IPS-15b (cell line): Measurements from ENCODE around the gene COX7A2.

Experiments used
- H3K27me3 ChIP-seq: one replicate; pipeline ENCODE4 v1.6.1; 2013; ENCODE audit warnings: low read length; ENCODE audit not compliant: control insufficient read depth, insufficient read depth
- H3K36me3 ChIP-seq: one replicate; pipeline ENCODE4 v1.6.1; 2013; ENCODE audit warnings: low read length; ENCODE audit not compliant: control insufficient read depth, insufficient read depth
- H3K4me1 ChIP-seq: one replicate; pipeline ENCODE4 v1.6.1; 2013; ENCODE audit warnings: mild to moderate bottlenecking, low read length; ENCODE audit not compliant: control insufficient read depth, insufficient read depth
- H3K4me3 ChIP-seq: one replicate; pipeline ENCODE4 v1.5.1; 2013; ENCODE audit warnings: low read depth, low read length
- H3K9ac ChIP-seq: one replicate; pipeline ENCODE4 v1.6.1; 2013; ENCODE audit warnings: low read depth, mild to moderate bottlenecking, low read length
- H3K9me3 ChIP-seq: one replicate; pipeline ENCODE4 v1.6.1; 2013; ENCODE audit warnings: mild to moderate bottlenecking, low read length; ENCODE audit not compliant: control insufficient read depth, insufficient read depth

COX7A2 gene

GRCh38 chr6:75213732-75214131, 29.9 kb downstream of the COX7A2 start:
- Histone ChIP-seq H3K4me3 (no peak overlapping the region), H3K9ac (no peak overlapping the region), H3K36me3 (no peaks in the 10 kb centered on the region), H3K4me1 (peaks cover 6% of the 10 kb centered on the region), H3K27me3 (peaks cover 12% of the 10 kb centered on the region), H3K9me3 (no peaks in the 10 kb centered on the region)

GRCh38 chr6:75213112-75213511, 30.5 kb downstream of the COX7A2 start:
- no peaks in the 10 kb centered on the region for H3K36me3 ChIP-seq
- no peak overlapping the region for H3K9ac ChIP-seq
- no peaks in the 10 kb centered on the region for H3K9me3 ChIP-seq
- H3K27me3 ChIP-seq: peaks cover 18% of the 10 kb centered on the region
- H3K4me1 ChIP-seq: peaks cover 12% of the 10 kb centered on the region
- no peak overlapping the region for H3K4me3 ChIP-seq

- no peaks in the 10 kb centered on the region for H3K36me3 ChIP-seq
- peaks cover 29% of the 10 kb centered on the region for H3K27me3 ChIP-seq
- peaks cover 12% of the 10 kb centered on the region for H3K4me1 ChIP-seq
- no peak overlapping the region for H3K9ac ChIP-seq
- no peak overlapping the region for H3K4me3 ChIP-seq
- no peaks in the 10 kb centered on the region for H3K9me3 ChIP-seq
Observed at GRCh38 chr6:75211920-75212590, 31.5 kb downstream of the COX7A2 start.

- Histone ChIP-seq H3K4me1 (peaks cover 15% of the 10 kb centered on the region), H3K9ac (no peak overlapping the region), H3K27me3 (peaks cover 38% of the 10 kb centered on the region), H3K36me3 (no peaks in the 10 kb centered on the region), H3K9me3 (no peaks in the 10 kb centered on the region), H3K4me3 (no peak overlapping the region)
Observed at GRCh38 chr6:75210885-75211739, 32.5 kb downstream of the COX7A2 start.

GRCh38 chr6:75209184-75209723, 34.3 kb downstream of the COX7A2 start:
- Histone ChIP-seq H3K4me3 (no peak overlapping the region), H3K4me1 (peaks cover 15% of the 10 kb centered on the region), H3K36me3 (no peaks in the 10 kb centered on the region), H3K9me3 (no peaks in the 10 kb centered on the region), H3K27me3 (peaks cover 57% of the 10 kb centered on the region), H3K9ac (no peak overlapping the region)

GRCh38 chr6:75208298-75209183, 35.1 kb downstream of the COX7A2 start:
- Histone ChIP-seq H3K9ac (no peak overlapping the region), H3K4me3 (peak overlapping the region; percentile 53), H3K9me3 (no peaks in the 10 kb centered on the region), H3K27me3 (peaks cover 64% of the 10 kb centered on the region), H3K36me3 (no peaks in the 10 kb centered on the region), H3K4me1 (peaks cover 19% of the 10 kb centered on the region)

- peak overlapping the region; percentile 53 for H3K4me3 ChIP-seq
Observed at GRCh38 chr6:75206576-75207342, 36.8 kb downstream of the COX7A2 start.

GRCh38 chr6:75205776-75206575, 37.6 kb downstream of the COX7A2 start, which contains the start of gene COL12A1:
Gene COL12A1, minus strand, starts transcription at chr6:75206053. Its CDS starts 3,261 bp downstream, at chr6:75202792.
- Histone ChIP-seq H3K4me1 (peaks cover 14% of the 10 kb centered on the region), H3K9me3 (no peaks in the 10 kb centered on the region), H3K4me3 (peak within 1 kb of the TSS; percentile 53), H3K36me3 (no peaks in the 10 kb centered on the region), H3K9ac (peak within 1 kb of the TSS; percentile 8), H3K27me3 (peaks cover 90% of the 10 kb centered on the region)

More at GRCh38 chr6:75206576-75207342, 36.8 kb downstream of the COX7A2 start:
- Histone ChIP-seq H3K4me1 (peaks cover 14% of the 10 kb centered on the region), H3K9ac (no peak overlapping the region), H3K27me3 (peaks cover 82% of the 10 kb centered on the region), H3K9me3 (no peaks in the 10 kb centered on the region), H3K36me3 (no peaks in the 10 kb centered on the region)

- peaks cover 94% of the 10 kb centered on the region for H3K27me3 ChIP-seq
- H3K36me3 ChIP-seq: no peaks in the 10 kb centered on the region
- H3K4me3 ChIP-seq: peak overlapping the region; percentile 53
- H3K9me3 ChIP-seq: no peaks in the 10 kb centered on the region
- H3K4me1 ChIP-seq: peaks cover 14% of the 10 kb centered on the region
- peak overlapping the region; percentile 8 for H3K9ac ChIP-seq
Observed at GRCh38 chr6:75204959-75205775, 38.4 kb downstream of the COX7A2 start.
